Measurements from ENCODE around the gene ZMAT5. TPM values are rescaled to one million over a fixed set of nuclear protein-coding genes. Genes with fewer than 3 reads are reported as not detected.

ZMAT5 gene
- total RNA-seq, 1 experiment from 2014 or later, result 21.0 TPM

GRCh38 chr22:29748248-29748893 is 18.4 kb downstream of the ZMAT5 start:
- H3K27me3 Mint-ChIP-seq (ENCODE audit: unreplicated experiment), result no peaks in the 10 kb centered on the region
- no peak overlapping the region for H3K27ac Mint-ChIP-seq (ENCODE audit: unreplicated experiment)
- no peaks in the 10 kb centered on the region for H3K9me3 Mint-ChIP-seq (ENCODE audit: low read depth, unreplicated experiment)
- no peak for DNase-seq
- intact Hi-C loops (cut with micrococcal nuclease; ENCODE audit: unreplicated experiment), result no loop called here
- peaks cover 9% of the 10 kb centered on the region for H3K4me1 Mint-ChIP-seq (ENCODE audit: low read depth, unreplicated experiment)
- CTCF ChIA-PET, result interaction anchor here (0.6 kb wide), 1 partner anchor 339 kb away, joined by 4 read pairs; no protein-coding TSS in a partner anchor
- no peak overlapping the region for H3K4me3 Mint-ChIP-seq (ENCODE audit: low read depth, unreplicated experiment)
- no TSS peak for BruUV-seq (replicated peaks)
- H3K36me3 Mint-ChIP-seq (ENCODE audit: insufficient read depth, unreplicated experiment), result peaks cover 5% of the 10 kb centered on the region
- TF ChIP-seq CTCF (IDR thresholded peaks at IDR 0.05; ENCODE audit: unreplicated experiment), result no peak

- Mint-ChIP-seq H3K36me3 (ENCODE audit: insufficient read depth, unreplicated experiment) (peaks cover 5% of the 10 kb centered on the region), H3K4me3 (ENCODE audit: low read depth, unreplicated experiment) (no peak overlapping the region)
Observed at GRCh38 chr22:29747832-29748231, 19.0 kb downstream of the ZMAT5 start.

GRCh38 chr22:29744902-29745301 is 21.9 kb downstream of the ZMAT5 start:
- Mint-ChIP-seq H3K4me1 (ENCODE audit: low read depth, unreplicated experiment) (no peaks in the 10 kb centered on the region), H3K27ac (ENCODE audit: unreplicated experiment) (no peak overlapping the region), H3K4me3 (ENCODE audit: low read depth, unreplicated experiment) (no peak overlapping the region), H3K9me3 (ENCODE audit: low read depth, unreplicated experiment) (no peaks in the 10 kb centered on the region), H3K36me3 (ENCODE audit: insufficient read depth, unreplicated experiment) (peaks cover 5% of the 10 kb centered on the region), H3K27me3 (ENCODE audit: unreplicated experiment) (no peaks in the 10 kb centered on the region)
- intact Hi-C loops (cut with micrococcal nuclease; ENCODE audit: unreplicated experiment), result no loop called here
- TF ChIP-seq CTCF (IDR thresholded peaks at IDR 0.05; ENCODE audit: unreplicated experiment), result no peak
- BruUV-seq (replicated peaks), result no TSS peak
- CTCF ChIA-PET, result no interaction called here
- no peak for DNase-seq

More at GRCh38 chr22:29747832-29748231, 19.0 kb downstream of the ZMAT5 start:
- intact Hi-C loops (cut with micrococcal nuclease; ENCODE audit: unreplicated experiment), result no loop called here
- peaks cover 9% of the 10 kb centered on the region for H3K4me1 Mint-ChIP-seq (ENCODE audit: low read depth, unreplicated experiment)
- DNase-seq, result no peak
- no peaks in the 10 kb centered on the region for H3K27me3 Mint-ChIP-seq (ENCODE audit: unreplicated experiment)
- no peak for TF ChIP-seq CTCF (IDR thresholded peaks at IDR 0.05; ENCODE audit: unreplicated experiment)
- CTCF ChIA-PET, result interaction anchor here (0.6 kb wide), 1 partner anchor 339 kb away, joined by 4 read pairs; no protein-coding TSS in a partner anchor
- no peaks in the 10 kb centered on the region for H3K9me3 Mint-ChIP-seq (ENCODE audit: low read depth, unreplicated experiment)
- BruUV-seq (replicated peaks), result no TSS peak
- no peak overlapping the region for H3K27ac Mint-ChIP-seq (ENCODE audit: unreplicated experiment)

- Mint-ChIP-seq H3K36me3 (ENCODE audit: insufficient read depth, unreplicated experiment) (no peaks in the 10 kb centered on the region), H3K27ac (ENCODE audit: unreplicated experiment) (no peak overlapping the region), H3K4me1 (ENCODE audit: low read depth, unreplicated experiment) (no peaks in the 10 kb centered on the region), H3K9me3 (ENCODE audit: low read depth, unreplicated experiment) (no peaks in the 10 kb centered on the region), H3K4me3 (ENCODE audit: low read depth, unreplicated experiment) (no peak overlapping the region), H3K27me3 (ENCODE audit: unreplicated experiment) (no peaks in the 10 kb centered on the region)
- intact Hi-C loops (cut with micrococcal nuclease; ENCODE audit: unreplicated experiment), result no loop called here
- DNase-seq, result no peak
- no peak for TF ChIP-seq CTCF (IDR thresholded peaks at IDR 0.05; ENCODE audit: unreplicated experiment)
- no TSS peak for BruUV-seq (replicated peaks)
- CTCF ChIA-PET, result no interaction called here
Observed at GRCh38 chr22:29742326-29742725, 24.5 kb downstream of the ZMAT5 start.

Measured in Calu3 (cell line).